ENCODE data around the gene ANKH. TPM values are rescaled to one million over a fixed set of nuclear protein-coding genes. Genes with fewer than 3 reads are reported as not detected.

The ANKH gene
- total and polyA plus RNA-seq, 2 of the 13 experiments (the other 11 are each of a cell fraction or from before 2014, with no cell fraction given), result 25.0 to 36.0 TPM

GRCh38 chr5:14664270-14665100 lies 207.1 kb downstream of the ANKH start, which contains the start of gene OTULIN (continued):
- TF ChIP-seq POLR2AphosphoS2 (IDR thresholded peaks at IDR 0.05; ENCODE audit: low read depth, low read length) (no peak), LBX2 (CRISPR knock-in tag; IDR thresholded peaks at IDR 0.05; ENCODE audit: borderline replicate concordance) (peak; percentile 76), ZFP37 (CRISPR knock-in tag; IDR thresholded peaks at IDR 0.05; ENCODE audit: borderline replicate concordance) (peak; percentile 50; the same call in 1 of the 2 replicates), HCFC1 (IDR thresholded peaks at IDR 0.05; ENCODE audit: low read depth, low read length) (peak; percentile 25; the same call in 1 of the 2 replicates), ZNF598 (CRISPR knock-in tag; IDR thresholded peaks at IDR 0.05; ENCODE audit: borderline replicate concordance) (peak; percentile 78; the same call in 1 of the 2 replicates), KAT8 (CRISPR knock-in tag; IDR thresholded peaks at IDR 0.05) (peak; percentile 61), CEBPZ (IDR thresholded peaks at IDR 0.05; ENCODE audit: low read length) (no peak), ZNF724P (CRISPR knock-in tag; IDR thresholded peaks at IDR 0.05; ENCODE audit: borderline replicate concordance) (peak; percentile 80; the same call in 1 of the 2 replicates), SNAPC4 (CRISPR knock-in tag; IDR thresholded peaks at IDR 0.05) (0 out of 2 replicates have a peak, but pooled peaks have one; percentile 34), PHF8 (CRISPR knock-in tag; IDR thresholded peaks at IDR 0.05) (peak; percentile 86), HNF4A (CRISPR knock-in tag; IDR thresholded peaks at IDR 0.05) (no peak; the same call in 1 of the 2 replicates), GPBP1L1 (CRISPR knock-in tag; IDR thresholded peaks at IDR 0.05) (no peak), SP2 (CRISPR knock-in tag; IDR thresholded peaks at IDR 0.05) (no peak), CSRNP2 (CRISPR knock-in tag; conservative IDR thresholded peaks at IDR 0.05; ENCODE audit: low read depth) (no peak), ZNF335 (CRISPR knock-in tag; IDR thresholded peaks at IDR 0.05) (no peak; the same call in 1 of the 2 replicates)
- TF ChIP-seq, protein P1, sequence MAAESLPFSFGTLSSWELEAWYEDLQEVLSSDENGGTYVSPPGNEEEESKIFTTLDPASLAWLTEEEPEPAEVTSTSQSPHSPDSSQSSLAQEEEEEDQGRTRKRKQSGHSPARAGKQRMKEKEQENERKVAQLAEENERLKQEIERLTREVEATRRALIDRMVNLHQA (CRISPR knock-in tag; IDR thresholded peaks at IDR 0.05), result no peak
